PC-9 (cell line): ENCODE results near the gene CYBRD1. TPM values are rescaled to one million over a fixed set of nuclear protein-coding genes. Genes with fewer than 3 reads are reported as not detected.
"Not testable (repeated sequence)": the region's sequence is repeated elsewhere in the genome, so short reads cannot be mapped to it uniquely, and the experiment has no call there.

Experiments used
- BruUV-seq: library from RNA; stranded (reverse); fragments of 400-500 nt; replicated peaks from 2 replicates; lab custom pipeline; 2021; lab: Mats Ljungman, UMichigan
- CTCF ChIA-PET: fragments of 300-600 bp; sonication (Branson Sonifier 250); formaldehyde crosslinking; loops from one replicate; lab custom pipeline; 2022; ENCODE audit warnings: antibody characterized with exemption; lab: Charles Lee
- POLR2A ChIA-PET: fragments of 300-600 bp; sonication (Branson Sonifier 250); formaldehyde crosslinking; loops from one replicate; lab custom pipeline; 2022; ENCODE audit warnings: antibody characterized with exemption; ENCODE audit not compliant: unreplicated experiment; lab: Charles Lee
- DNase-seq, 2 experiments: peaks; one replicate each; pipeline versions ENCODE4 v3.0.0 to v3.0.0-alpha.2; 2015 to 2022; ENCODE audit warnings: mixed read lengths in 1 of 2
- H2AFZ ChIP-seq: fragments of 200-600 bp; sonication (generic); 2 replicates; pipeline ENCODE4 v1.8.1; 2017; ENCODE audit warnings: antibody characterized with exemption
- H3F3A ChIP-seq: fragments of 200-600 bp; sonication (generic); 2 replicates; pipeline ENCODE4 v1.8.1; 2017; ENCODE audit warnings: antibody characterized with exemption, mild to moderate bottlenecking, low read depth; ENCODE audit not compliant: insufficient read depth
- H3K27ac ChIP-seq: fragments of 200-600 bp; sonication (generic); 2 replicates; pipeline ENCODE4 v1.6.1; 2016; ENCODE audit warnings: mixed run types
- H3K27me3 ChIP-seq: fragments of 200-600 bp; sonication (generic); 2 replicates; pipeline ENCODE4 v1.6.1; 2016; ENCODE audit warnings: low read depth, mixed run types; ENCODE audit not compliant: insufficient read depth
- H3K36me3 ChIP-seq: fragments of 200-600 bp; sonication (generic); 2 replicates; pipeline ENCODE4 v1.6.1; 2016; ENCODE audit warnings: low read depth, mixed run types
- H3K4me1 ChIP-seq: fragments of 200-600 bp; sonication (generic); replicated peaks from 2 replicates; pipeline ENCODE4 v1.6.1; 2016; ENCODE audit warnings: mixed run types; ENCODE audit not compliant: insufficient read depth
- H3K4me2 ChIP-seq: fragments of 200-600 bp; sonication (generic); 2 replicates; pipeline ENCODE4 v1.6.1; 2017; ENCODE audit warnings: mixed run types
- H3K4me3 ChIP-seq: fragments of 200-600 bp; sonication (generic); 2 replicates; pipeline ENCODE4 v1.6.1; 2016; ENCODE audit warnings: mixed run types
- H3K79me2 ChIP-seq: fragments of 200-600 bp; sonication (generic); 2 replicates; pipeline ENCODE4 v1.6.1; 2017; ENCODE audit warnings: low read depth, mixed run types
- H3K9me2 ChIP-seq: fragments of 200-600 bp; sonication (generic); 2 replicates; pipeline ENCODE4 v1.8.1; 2017; ENCODE audit warnings: mild to moderate bottlenecking; ENCODE audit not compliant: insufficient read depth
- H3K9me3 ChIP-seq: fragments of 200-600 bp; sonication (generic); 2 replicates; pipeline ENCODE4 v1.8.1; 2016; ENCODE audit warnings: low read depth; ENCODE audit not compliant: insufficient read depth
- H4K20me1 ChIP-seq: fragments of 200-600 bp; sonication (generic); 2 replicates; pipeline ENCODE4 v1.8.1; 2017; ENCODE audit not compliant: insufficient read depth
- EZH2 ChIP-seq: fragments of 200-600 bp; sonication (generic); IDR thresholded peaks from 2 replicates; pipeline ENCODE4 v1.8.0; 2017; ENCODE audit warnings: antibody characterized with exemption, low read depth
- intact Hi-C: fragments of 100-400 bp; cut with micrococcal nuclease; formaldehyde crosslinking; loops from one replicate; pipeline ENCODE4 v1.10.0; 2022; ENCODE audit not compliant: unreplicated experiment
- total RNA-seq: library from RNA; stranded (reverse); gene quantifications from 2 replicates; pipeline ENCODE4 v1.2.3, GENCODE V29; 2021
- TF ChIP-seq, protein P1 (sequence below): fragments of 200-600 bp; sonication (generic); conservative IDR thresholded peaks from 2 replicates; pipeline ENCODE4 v1.6.1; 2017; ENCODE audit warnings: mixed run types, antibody characterized with exemption, mild to moderate bottlenecking, moderate library complexity

Gene CYBRD1
- total RNA-seq, 1 experiment from 2014 or later = 125 TPM

- Histone ChIP-seq H3F3A (no peaks in the 10 kb centered on the region), H3K79me2 (no peaks in the 10 kb centered on the region), H3K4me2 (no peak overlapping the region), H3K4me1 (no peaks in the 10 kb centered on the region), H3K9me3 (no peaks in the 10 kb centered on the region), H3K9me2 (no peaks in the 10 kb centered on the region), H3K36me3 (no peaks in the 10 kb centered on the region), H3K27me3 (no peaks in the 10 kb centered on the region), H2AFZ (no peak overlapping the region), H3K27ac (no peak overlapping the region), H3K4me3 (no peak overlapping the region), H4K20me1 (no peaks in the 10 kb centered on the region)
- intact Hi-C loops = no loop called here
- no TSS peak for BruUV-seq
- TF ChIP-seq, protein P1, sequence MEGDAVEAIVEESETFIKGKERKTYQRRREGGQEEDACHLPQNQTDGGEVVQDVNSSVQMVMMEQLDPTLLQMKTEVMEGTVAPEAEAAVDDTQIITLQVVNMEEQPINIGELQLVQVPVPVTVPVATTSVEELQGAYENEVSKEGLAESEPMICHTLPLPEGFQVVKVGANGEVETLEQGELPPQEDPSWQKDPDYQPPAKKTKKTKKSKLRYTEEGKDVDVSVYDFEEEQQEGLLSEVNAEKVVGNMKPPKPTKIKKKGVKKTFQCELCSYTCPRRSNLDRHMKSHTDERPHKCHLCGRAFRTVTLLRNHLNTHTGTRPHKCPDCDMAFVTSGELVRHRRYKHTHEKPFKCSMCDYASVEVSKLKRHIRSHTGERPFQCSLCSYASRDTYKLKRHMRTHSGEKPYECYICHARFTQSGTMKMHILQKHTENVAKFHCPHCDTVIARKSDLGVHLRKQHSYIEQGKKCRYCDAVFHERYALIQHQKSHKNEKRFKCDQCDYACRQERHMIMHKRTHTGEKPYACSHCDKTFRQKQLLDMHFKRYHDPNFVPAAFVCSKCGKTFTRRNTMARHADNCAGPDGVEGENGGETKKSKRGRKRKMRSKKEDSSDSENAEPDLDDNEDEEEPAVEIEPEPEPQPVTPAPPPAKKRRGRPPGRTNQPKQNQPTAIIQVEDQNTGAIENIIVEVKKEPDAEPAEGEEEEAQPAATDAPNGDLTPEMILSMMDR = no peak
- TF ChIP-seq EZH2 = no peak
- POLR2A ChIA-PET = no interaction called here
- no peak for DNase-seq
- CTCF ChIA-PET = no interaction called here
These were observed 31.0 kb upstream of the CYBRD1 start for GRCh38 chr2:171491292-171491691.

- DNase-seq = no peak
- intact Hi-C loops = no loop called here
- no peak overlapping the region for H3K4me3 ChIP-seq
- ChIA-PET POLR2A (no interaction called here), CTCF (no interaction called here)
- H3K9me3 ChIP-seq = no peaks in the 10 kb centered on the region
- H3K9me2 ChIP-seq = no peaks in the 10 kb centered on the region
- BruUV-seq = no TSS peak
- H2AFZ ChIP-seq = no peak overlapping the region
- no peak overlapping the region for H3K27ac ChIP-seq
- TF ChIP-seq, protein P1 = no peak
- no peak for TF ChIP-seq EZH2
- H3K4me1 ChIP-seq = no peaks in the 10 kb centered on the region
- no peaks in the 10 kb centered on the region for H3K79me2 ChIP-seq
- no peaks in the 10 kb centered on the region for H3F3A ChIP-seq
- H3K4me2 ChIP-seq = no peak overlapping the region
- H3K36me3 ChIP-seq = no peaks in the 10 kb centered on the region
- no peaks in the 10 kb centered on the region for H3K27me3 ChIP-seq
- no peaks in the 10 kb centered on the region for H4K20me1 ChIP-seq
These were observed 29.6 kb upstream of the CYBRD1 start for GRCh38 chr2:171492664-171493063.

GRCh38 chr2:171497664-171498063 is 24.6 kb upstream of the CYBRD1 start:
- DNase-seq, H3K79me2 ChIP-seq, H3K4me2 ChIP-seq, H3K9me3 ChIP-seq, H3K9me2 ChIP-seq, H3K4me3 ChIP-seq, BruUV-seq, H3K4me1 ChIP-seq, CTCF ChIA-PET, H2AFZ ChIP-seq, POLR2A ChIA-PET, intact Hi-C loops, H4K20me1 ChIP-seq, H3K36me3 ChIP-seq, H3K27ac ChIP-seq, H3K27me3 ChIP-seq, H3F3A ChIP-seq: not testable (repeated sequence)

GRCh38 chr2:171505374-171505773 is 16.9 kb upstream of the CYBRD1 start:
- H2AFZ ChIP-seq = no peak overlapping the region
- CTCF ChIA-PET = no interaction called here
- H3K79me2 ChIP-seq = no peaks in the 10 kb centered on the region
- no peaks in the 10 kb centered on the region for H3K4me1 ChIP-seq
- POLR2A ChIA-PET = no interaction called here
- H3K9me3 ChIP-seq = 0 out of 2 replicates have a peak, but pooled peaks cover 3% of the 10 kb centered on the region
- H3K9me2 ChIP-seq = no peaks in the 10 kb centered on the region
- no peaks in the 10 kb centered on the region for H3K27me3 ChIP-seq
- intact Hi-C loops = no loop called here
- no peak overlapping the region for H3K27ac ChIP-seq
- no TSS peak for BruUV-seq
- H3F3A ChIP-seq = no peaks in the 10 kb centered on the region
- no peak overlapping the region for H3K4me2 ChIP-seq
- H3K4me3 ChIP-seq = no peak overlapping the region
- H4K20me1 ChIP-seq = no peaks in the 10 kb centered on the region
- no peaks in the 10 kb centered on the region for H3K36me3 ChIP-seq
- TF ChIP-seq, protein P1 = no peak
- TF ChIP-seq EZH2 = no peak
- DNase-seq = peak in 1 of 2 experiments; percentile 21
